GM10266 (cell line): ENCODE results near the gene CYP4F12.

Source experiments
- DNase-seq: peaks from one replicate; pipeline ENCODE4 v3.0.0; 2012; ENCODE audit errors: extremely low spot score
- CTCF ChIP-seq: IDR thresholded peaks from 2 replicates; pipeline ENCODE4 v1.5.1; 2012; ENCODE audit warnings: mild to moderate bottlenecking, low read depth; ENCODE audit not compliant: control insufficient read depth, insufficient read depth; ENCODE audit errors: missing control alignments

The CYP4F12 gene

GRCh38 chr19:15714638-15715037 lies 41.8 kb downstream of the CYP4F12 start:
- TF ChIP-seq CTCF, result no peak
- no peak for DNase-seq

- TF ChIP-seq CTCF, result no peak
- no peak for DNase-seq
Measured at GRCh38 chr19:15715642-15716041, 42.8 kb downstream of the CYP4F12 start.

GRCh38 chr19:15717809-15718208 lies 44.9 kb downstream of the CYP4F12 start:
- no peak for TF ChIP-seq CTCF
- DNase-seq, result no peak

GRCh38 chr19:15721268-15721667 lies 48.4 kb downstream of the CYP4F12 start:
- no peak for TF ChIP-seq CTCF
- DNase-seq, result no peak

GRCh38 chr19:15722956-15723355 lies 50.1 kb downstream of the CYP4F12 start:
- no peak for DNase-seq
- no peak for TF ChIP-seq CTCF

GRCh38 chr19:15727724-15728123 lies 54.8 kb downstream of the CYP4F12 start, which contains the start of gene OR10H2:
OR10H2 (plus strand) TSS chr19:15728024; CDS start chr19:15728044, 20 bp downstream.
- TF ChIP-seq CTCF, result no peak
- DNase-seq, result no peak

GRCh38 chr19:15730538-15730937 lies 57.7 kb downstream of the CYP4F12 start:
- no peak for TF ChIP-seq CTCF
- no peak for DNase-seq
